Measurements from ENCODE around the gene KY.

Gene KY

DNA sequence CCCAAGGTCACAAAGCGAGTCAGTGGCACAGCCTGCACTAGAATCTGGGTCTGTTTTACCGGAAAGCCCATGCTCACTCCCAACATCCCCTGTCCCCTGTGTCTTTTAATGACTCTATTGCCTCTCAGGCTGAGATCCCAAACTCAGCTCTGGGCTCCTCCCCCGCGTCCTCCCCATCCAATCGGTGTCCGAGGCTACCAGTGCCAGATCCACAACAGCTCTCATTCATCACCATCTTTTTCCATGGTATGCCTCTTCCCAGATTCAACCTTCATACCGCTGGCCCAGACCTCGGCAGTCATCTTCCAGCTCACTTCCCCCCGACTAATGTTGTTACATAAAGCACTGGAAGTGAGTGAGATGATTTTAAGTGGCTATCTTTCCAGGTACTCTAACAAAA lies 16.1 kb upstream of the KY start:
- peaks cover 5% of the 10 kb centered on the region for H3K27me3 ChIP-seq (ENCODE audit: control insufficient read depth, insufficient read depth, low read length)
- H3K4me1 ChIP-seq (ENCODE audit: control insufficient read depth, insufficient read depth, low read length), result no peaks in the 10 kb centered on the region
- no peak overlapping the region for H3K9ac ChIP-seq (ENCODE audit: low read depth, low read length)
- H3K36me3 ChIP-seq (ENCODE audit: control insufficient read depth, insufficient read depth, low read length), result peaks cover 2% of the 10 kb centered on the region
- no peaks in the 10 kb centered on the region for H3K9me3 ChIP-seq (ENCODE audit: control insufficient read depth, insufficient read depth, low read length)
- no peak overlapping the region for H3K4me3 ChIP-seq (ENCODE audit: low read depth, low read length)

- H3K27me3 ChIP-seq (ENCODE audit: control insufficient read depth, insufficient read depth, low read length), result peaks cover 5% of the 10 kb centered on the region
- H3K36me3 ChIP-seq (ENCODE audit: control insufficient read depth, insufficient read depth, low read length), result peaks cover 2% of the 10 kb centered on the region
- no peaks in the 10 kb centered on the region for H3K9me3 ChIP-seq (ENCODE audit: control insufficient read depth, insufficient read depth, low read length)
- H3K4me3 ChIP-seq (ENCODE audit: low read depth, low read length), result no peak overlapping the region
- no peaks in the 10 kb centered on the region for H3K4me1 ChIP-seq (ENCODE audit: control insufficient read depth, insufficient read depth, low read length)
- H3K9ac ChIP-seq (ENCODE audit: low read depth, low read length), result no peak overlapping the region
Observed at GRCh38 chr3:134666466-134666865, 15.6 kb upstream of the KY start.

DNA sequence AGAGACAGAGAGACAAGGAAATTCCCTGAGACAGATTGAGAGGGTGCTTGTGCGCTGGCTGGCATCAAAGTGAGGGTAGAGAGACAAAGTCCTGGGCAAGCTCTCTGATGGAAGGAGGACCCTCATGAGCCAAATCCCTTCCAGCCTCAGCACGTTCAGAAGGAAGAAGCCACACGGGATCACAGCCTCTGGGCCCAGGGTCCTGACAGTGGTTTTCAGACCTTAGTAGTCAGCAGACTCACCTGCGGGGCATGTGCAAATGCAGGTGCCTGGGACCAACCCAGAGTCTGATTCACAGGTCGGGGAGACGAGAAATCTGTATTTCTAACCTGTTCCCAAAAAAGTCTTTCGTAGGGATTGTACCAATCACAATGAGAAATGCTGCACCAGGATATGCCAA lies 15.2 kb upstream of the KY start:
- peaks cover 2% of the 10 kb centered on the region for H3K36me3 ChIP-seq (ENCODE audit: control insufficient read depth, insufficient read depth, low read length)
- H3K9ac ChIP-seq (ENCODE audit: low read depth, low read length), result no peak overlapping the region
- H3K4me1 ChIP-seq (ENCODE audit: control insufficient read depth, insufficient read depth, low read length), result no peaks in the 10 kb centered on the region
- no peak overlapping the region for H3K4me3 ChIP-seq (ENCODE audit: low read depth, low read length)
- H3K27me3 ChIP-seq (ENCODE audit: control insufficient read depth, insufficient read depth, low read length), result peaks cover 5% of the 10 kb centered on the region
- H3K9me3 ChIP-seq (ENCODE audit: control insufficient read depth, insufficient read depth, low read length), result no peaks in the 10 kb centered on the region

- no peaks in the 10 kb centered on the region for H3K9me3 ChIP-seq (ENCODE audit: control insufficient read depth, insufficient read depth, low read length)
- H3K36me3 ChIP-seq (ENCODE audit: control insufficient read depth, insufficient read depth, low read length), result peaks cover 2% of the 10 kb centered on the region
- H3K4me3 ChIP-seq (ENCODE audit: low read depth, low read length), result no peak overlapping the region
- H3K27me3 ChIP-seq (ENCODE audit: control insufficient read depth, insufficient read depth, low read length), result peaks cover 8% of the 10 kb centered on the region
- no peak overlapping the region for H3K9ac ChIP-seq (ENCODE audit: low read depth, low read length)
- no peaks in the 10 kb centered on the region for H3K4me1 ChIP-seq (ENCODE audit: control insufficient read depth, insufficient read depth, low read length)
Observed at GRCh38 chr3:134665243-134665642, 14.4 kb upstream of the KY start.

GRCh38 chr3:134663721-134664456 lies 13.1 kb upstream of the KY start:
- Histone ChIP-seq H3K9me3 (ENCODE audit: control insufficient read depth, insufficient read depth, low read length) (no peaks in the 10 kb centered on the region), H3K4me3 (ENCODE audit: low read depth, low read length) (no peak overlapping the region), H3K36me3 (ENCODE audit: control insufficient read depth, insufficient read depth, low read length) (peaks cover 2% of the 10 kb centered on the region), H3K9ac (ENCODE audit: low read depth, low read length) (no peak overlapping the region), H3K4me1 (ENCODE audit: control insufficient read depth, insufficient read depth, low read length) (no peaks in the 10 kb centered on the region), H3K27me3 (ENCODE audit: control insufficient read depth, insufficient read depth, low read length) (peaks cover 11% of the 10 kb centered on the region)

DNA sequence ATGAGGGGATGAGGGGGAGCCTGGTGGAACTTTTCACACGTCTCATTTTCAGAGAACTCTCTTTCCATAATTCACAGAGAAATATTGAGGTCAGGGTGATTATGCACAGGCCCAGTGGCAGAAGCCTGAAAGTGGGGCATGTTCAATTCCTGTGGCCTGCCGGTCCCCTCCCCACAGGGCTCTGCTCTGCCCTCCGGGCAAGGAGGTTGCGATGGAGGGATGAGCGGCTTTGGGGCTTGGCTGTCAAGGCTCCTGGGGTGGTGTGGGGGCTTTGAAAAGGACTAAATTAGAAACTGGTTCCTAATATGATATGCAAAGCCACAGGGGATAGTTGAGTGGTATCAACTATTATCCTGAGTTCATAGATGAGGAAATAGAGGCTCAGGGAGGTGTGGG lies 9.2 kb upstream of the KY start:
- H3K4me1 ChIP-seq (ENCODE audit: control insufficient read depth, insufficient read depth, low read length), result no peaks in the 10 kb centered on the region
- peaks cover 2% of the 10 kb centered on the region for H3K36me3 ChIP-seq (ENCODE audit: control insufficient read depth, insufficient read depth, low read length)
- no peak overlapping the region for H3K9ac ChIP-seq (ENCODE audit: low read depth, low read length)
- H3K27me3 ChIP-seq (ENCODE audit: control insufficient read depth, insufficient read depth, low read length), result peaks cover 28% of the 10 kb centered on the region
- no peak overlapping the region for H3K4me3 ChIP-seq (ENCODE audit: low read depth, low read length)
- H3K9me3 ChIP-seq (ENCODE audit: control insufficient read depth, insufficient read depth, low read length), result no peaks in the 10 kb centered on the region

DNA sequence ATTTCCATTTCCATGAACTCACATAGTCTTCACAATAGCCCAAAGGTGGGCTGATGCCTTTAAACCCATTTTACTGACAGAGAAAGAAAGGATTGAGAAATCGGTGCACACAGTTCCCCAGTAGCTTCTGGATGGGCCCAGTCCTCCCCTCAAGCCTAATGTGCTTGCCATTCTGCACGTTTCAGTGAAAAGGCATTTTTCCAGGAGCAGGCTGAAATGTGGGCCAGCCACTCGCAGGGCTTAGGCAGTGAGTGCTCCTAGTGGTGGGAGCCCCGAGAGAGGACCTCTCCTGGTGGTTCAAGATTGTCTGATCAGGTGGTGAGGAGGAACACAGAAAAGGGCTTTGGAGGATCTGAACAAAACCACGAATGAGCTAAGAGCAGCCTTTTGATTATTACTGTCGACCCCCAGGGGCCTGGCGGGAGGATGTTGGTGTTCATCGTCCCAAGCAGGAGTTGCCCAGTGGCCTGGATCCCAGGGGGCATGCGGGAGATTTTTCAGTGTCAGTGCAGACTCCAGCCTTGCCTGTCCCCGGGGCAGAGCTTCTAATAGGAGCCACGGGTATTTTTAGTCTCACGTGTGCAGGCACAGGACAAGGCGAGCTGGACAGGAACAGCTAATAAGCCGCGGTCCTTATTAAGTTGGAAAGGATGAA lies 8.7 kb upstream of the KY start:
- H3K4me1 ChIP-seq (ENCODE audit: control insufficient read depth, insufficient read depth, low read length), result no peaks in the 10 kb centered on the region
- peaks cover 34% of the 10 kb centered on the region for H3K27me3 ChIP-seq (ENCODE audit: control insufficient read depth, insufficient read depth, low read length)
- no peaks in the 10 kb centered on the region for H3K9me3 ChIP-seq (ENCODE audit: control insufficient read depth, insufficient read depth, low read length)
- H3K9ac ChIP-seq (ENCODE audit: low read depth, low read length), result no peak overlapping the region
- no peaks in the 10 kb centered on the region for H3K36me3 ChIP-seq (ENCODE audit: control insufficient read depth, insufficient read depth, low read length)
- H3K4me3 ChIP-seq (ENCODE audit: low read depth, low read length), result no peak overlapping the region

GRCh38 chr3:134658555-134658954 lies 7.7 kb upstream of the KY start:
- H3K27me3 ChIP-seq (ENCODE audit: control insufficient read depth, insufficient read depth, low read length), result peaks cover 43% of the 10 kb centered on the region
- no peak overlapping the region for H3K4me3 ChIP-seq (ENCODE audit: low read depth, low read length)
- H3K36me3 ChIP-seq (ENCODE audit: control insufficient read depth, insufficient read depth, low read length), result no peaks in the 10 kb centered on the region
- H3K9me3 ChIP-seq (ENCODE audit: control insufficient read depth, insufficient read depth, low read length), result no peaks in the 10 kb centered on the region
- no peaks in the 10 kb centered on the region for H3K4me1 ChIP-seq (ENCODE audit: control insufficient read depth, insufficient read depth, low read length)
- H3K9ac ChIP-seq (ENCODE audit: low read depth, low read length), result no peak overlapping the region

DNA sequence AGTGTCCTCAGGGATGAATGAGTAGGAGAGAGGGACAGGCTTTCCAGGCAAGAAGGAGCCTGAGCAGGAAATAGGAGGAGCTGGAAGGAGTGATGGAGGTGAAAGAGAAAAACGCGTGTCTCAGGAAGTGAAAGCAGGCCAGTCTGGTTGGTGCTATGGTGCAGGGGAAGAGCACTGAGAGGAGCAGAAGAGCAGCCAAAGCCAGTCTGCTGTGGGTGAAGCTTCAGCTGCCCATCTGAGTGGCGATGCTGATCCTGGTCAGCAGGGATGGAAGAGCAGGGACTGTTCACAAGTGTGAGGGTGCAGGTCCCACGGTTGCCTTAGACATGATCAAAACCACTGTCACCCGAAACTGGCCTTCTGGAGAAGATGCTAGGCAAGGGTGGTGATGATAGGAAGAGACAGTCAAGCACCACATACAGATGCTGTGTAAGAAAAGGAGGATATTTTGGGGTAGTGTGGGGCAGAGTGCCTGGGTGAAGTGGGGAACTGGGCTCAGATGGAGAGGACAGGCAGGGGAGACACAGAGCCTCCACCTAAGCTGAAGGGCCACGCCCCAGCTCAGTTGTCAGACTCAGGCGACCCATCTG lies 5.5 kb upstream of the KY start:
- Histone ChIP-seq H3K9ac (ENCODE audit: low read depth, low read length) (no peak overlapping the region), H3K4me3 (ENCODE audit: low read depth, low read length) (no peak overlapping the region), H3K4me1 (ENCODE audit: control insufficient read depth, insufficient read depth, low read length) (peaks cover 1% of the 10 kb centered on the region), H3K27me3 (ENCODE audit: control insufficient read depth, insufficient read depth, low read length) (peaks cover 63% of the 10 kb centered on the region), H3K9me3 (ENCODE audit: control insufficient read depth, insufficient read depth, low read length) (no peaks in the 10 kb centered on the region), H3K36me3 (ENCODE audit: control insufficient read depth, insufficient read depth, low read length) (no peaks in the 10 kb centered on the region)

DNA sequence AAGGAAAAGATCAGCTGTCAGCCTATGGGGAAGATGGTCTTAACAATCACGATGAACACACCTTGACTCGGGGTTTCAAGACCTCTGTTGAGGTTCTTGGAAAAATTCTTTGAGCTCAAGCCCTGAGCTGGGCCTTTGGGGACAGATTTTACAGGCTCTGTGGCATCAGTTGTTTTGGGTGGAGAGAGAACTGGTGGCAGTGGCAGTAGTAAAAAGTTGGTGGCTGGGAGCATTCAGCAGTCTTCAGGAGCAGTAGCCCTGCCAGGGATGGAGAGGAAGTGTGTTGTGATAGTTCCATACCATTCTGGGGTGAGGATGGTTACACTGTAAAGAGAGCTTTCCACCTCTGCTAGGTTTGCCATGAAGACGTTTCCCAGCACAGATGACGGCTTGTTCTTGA lies 4.9 kb upstream of the KY start:
- H3K4me1 ChIP-seq (ENCODE audit: control insufficient read depth, insufficient read depth, low read length), result peaks cover 2% of the 10 kb centered on the region
- peaks cover 69% of the 10 kb centered on the region for H3K27me3 ChIP-seq (ENCODE audit: control insufficient read depth, insufficient read depth, low read length)
- no peaks in the 10 kb centered on the region for H3K9me3 ChIP-seq (ENCODE audit: control insufficient read depth, insufficient read depth, low read length)
- H3K36me3 ChIP-seq (ENCODE audit: control insufficient read depth, insufficient read depth, low read length), result no peaks in the 10 kb centered on the region
- H3K9ac ChIP-seq (ENCODE audit: low read depth, low read length), result no peak overlapping the region
- H3K4me3 ChIP-seq (ENCODE audit: low read depth, low read length), result no peak overlapping the region

GRCh38 chr3:134654031-134654430 lies 3.2 kb upstream of the KY start:
- Histone ChIP-seq H3K36me3 (ENCODE audit: control insufficient read depth, insufficient read depth, low read length) (no peaks in the 10 kb centered on the region), H3K9ac (ENCODE audit: low read depth, low read length) (no peak overlapping the region), H3K4me1 (ENCODE audit: control insufficient read depth, insufficient read depth, low read length) (peaks cover 2% of the 10 kb centered on the region), H3K27me3 (ENCODE audit: control insufficient read depth, insufficient read depth, low read length) (peaks cover 81% of the 10 kb centered on the region), H3K4me3 (ENCODE audit: low read depth, low read length) (no peak overlapping the region), H3K9me3 (ENCODE audit: control insufficient read depth, insufficient read depth, low read length) (no peaks in the 10 kb centered on the region)

All from iPS-15b (cell line).